ENCODE measurements around the gene RBM33. TPM values are rescaled to one million over a fixed set of nuclear protein-coding genes. Genes with fewer than 3 reads are reported as not detected.

The RBM33 gene
- total RNA-seq, 2 experiments from 2014 or later, result 81.4 to 85.6 TPM

GRCh38 chr7:155741805-155742204 is 97.3 kb downstream of the RBM33 start:
- Mint-ChIP-seq H3K9me3 (ENCODE audit: insufficient read depth) (no peaks in the 10 kb centered on the region), H3K4me1 (ENCODE audit: low read depth) (peaks cover 61% of the 10 kb centered on the region), H3K4me3 (no peak overlapping the region), H3K36me3 (ENCODE audit: low read depth) (peaks cover 79% of the 10 kb centered on the region), H3K27me3 (ENCODE audit: low read depth) (no peaks in the 10 kb centered on the region), H3K27ac (peak overlapping the region; percentile 7)
- ATAC-seq, result no peak
- POLR2A ChIA-PET, result no interaction called here
- DNase-seq, result no peak
- CTCF ChIA-PET, result interaction anchor here (4.0 kb wide), 1 partner anchor 26 kb away, joined by 25 read pairs; no protein-coding TSS in a partner anchor

GRCh38 chr7:155743177-155743576 is 98.7 kb downstream of the RBM33 start:
- H3K27me3 Mint-ChIP-seq (ENCODE audit: low read depth), result no peaks in the 10 kb centered on the region
- ChIA-PET POLR2A (interaction anchor here (0.6 kb wide), 1 partner anchor 828 kb away, joined by 4 read pairs; no protein-coding TSS in a partner anchor), CTCF (no interaction called here)
- H3K27ac Mint-ChIP-seq, result no peak overlapping the region
- H3K9me3 Mint-ChIP-seq (ENCODE audit: insufficient read depth), result no peaks in the 10 kb centered on the region
- ATAC-seq (no peak), DNase-seq (no peak)
- no peak overlapping the region for H3K4me3 Mint-ChIP-seq
- H3K4me1 Mint-ChIP-seq (ENCODE audit: low read depth), result peaks cover 52% of the 10 kb centered on the region
- peaks cover 73% of the 10 kb centered on the region for H3K36me3 Mint-ChIP-seq (ENCODE audit: low read depth)

- CTCF ChIA-PET, result interaction anchor here (1.3 kb wide), 1 partner anchor 146 kb away, joined by 4 read pairs; no protein-coding TSS in a partner anchor
- POLR2A ChIA-PET, result no interaction called here
These were observed 100.7 kb downstream of the RBM33 start for GRCh38 chr7:155744971-155745683.

DNA sequence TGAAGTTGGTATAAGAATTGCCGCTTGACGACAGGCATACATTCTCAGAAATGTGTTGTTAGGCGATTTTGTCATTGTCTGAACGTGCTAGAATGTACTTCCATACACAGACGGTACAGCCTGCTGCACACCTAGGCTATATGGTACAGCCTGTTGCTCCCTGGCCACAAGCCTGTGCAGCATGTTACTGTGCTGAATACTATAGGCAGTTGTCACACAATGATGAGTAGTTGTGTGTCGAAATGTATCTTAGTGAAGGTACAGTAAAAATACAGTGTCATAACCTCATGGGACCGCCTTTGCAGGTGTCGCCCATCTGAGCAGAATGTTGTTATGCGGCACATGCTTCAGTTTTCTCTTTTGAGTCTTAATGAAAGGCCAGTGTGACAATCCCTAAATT is 101.3 kb downstream of the RBM33 start:
- Mint-ChIP-seq H3K36me3 (ENCODE audit: low read depth) (peaks cover 72% of the 10 kb centered on the region), H3K9me3 (ENCODE audit: insufficient read depth) (no peaks in the 10 kb centered on the region), H3K4me1 (ENCODE audit: low read depth) (peaks cover 47% of the 10 kb centered on the region), H3K27ac (no peak overlapping the region), H3K4me3 (no peak overlapping the region), H3K27me3 (ENCODE audit: low read depth) (no peaks in the 10 kb centered on the region)
- ATAC-seq (no peak), DNase-seq (no peak)
- ChIA-PET POLR2A (no interaction called here), CTCF (interaction anchor here (2.3 to 2.5 kb wide), 2 partner anchors 22 to 147 kb away, joined by 6 to 8 read pairs; no protein-coding TSS in a partner anchor)

More at GRCh38 chr7:155744971-155745683, 100.7 kb downstream of the RBM33 start:
- Mint-ChIP-seq H3K4me3 (no peak overlapping the region), H3K4me1 (ENCODE audit: low read depth) (peaks cover 50% of the 10 kb centered on the region), H3K27me3 (ENCODE audit: low read depth) (no peaks in the 10 kb centered on the region), H3K9me3 (ENCODE audit: insufficient read depth) (no peaks in the 10 kb centered on the region), H3K36me3 (ENCODE audit: low read depth) (peaks cover 77% of the 10 kb centered on the region), H3K27ac (no peak overlapping the region)
- DNase-seq (no peak), ATAC-seq (no peak)

GRCh38 chr7:155746188-155746587 is 101.7 kb downstream of the RBM33 start:
- ATAC-seq, result no peak
- ChIA-PET POLR2A (no interaction called here), CTCF (interaction anchor here (0.9 to 2.5 kb wide), 5 partner anchors 8 to 401 kb away, joined by 3 to 8 read pairs (median 4); no protein-coding TSS in a partner anchor)
- H3K4me1 Mint-ChIP-seq (ENCODE audit: low read depth), result peaks cover 44% of the 10 kb centered on the region
- H3K9me3 Mint-ChIP-seq (ENCODE audit: insufficient read depth), result no peaks in the 10 kb centered on the region
- H3K4me3 Mint-ChIP-seq, result no peak overlapping the region
- no peak overlapping the region for H3K27ac Mint-ChIP-seq
- DNase-seq, result no peak
- H3K36me3 Mint-ChIP-seq (ENCODE audit: low read depth), result peaks cover 69% of the 10 kb centered on the region
- no peaks in the 10 kb centered on the region for H3K27me3 Mint-ChIP-seq (ENCODE audit: low read depth)

DNA sequence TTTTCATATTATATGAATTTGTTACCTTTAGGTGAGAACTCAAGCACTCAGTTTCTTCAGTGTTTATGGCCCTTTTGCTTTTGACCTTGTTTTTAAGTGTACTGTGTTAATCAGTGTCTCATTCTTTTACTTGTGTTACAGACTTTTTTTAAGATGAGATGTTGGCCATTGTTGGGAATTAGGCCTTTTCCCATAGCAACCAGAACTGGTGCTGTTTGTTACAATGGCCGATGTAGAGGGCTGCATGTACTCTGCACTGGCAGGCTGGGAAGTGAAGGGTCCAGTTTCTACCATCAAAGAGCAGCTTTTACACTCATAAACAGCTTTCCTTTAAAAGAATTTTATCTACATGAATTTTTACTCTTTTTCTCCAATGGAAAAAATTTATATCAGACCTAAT is 102.7 kb downstream of the RBM33 start:
- Mint-ChIP-seq H3K27me3 (ENCODE audit: low read depth) (no peaks in the 10 kb centered on the region), H3K36me3 (ENCODE audit: low read depth) (peaks cover 70% of the 10 kb centered on the region), H3K9me3 (ENCODE audit: insufficient read depth) (no peaks in the 10 kb centered on the region), H3K4me3 (no peak overlapping the region), H3K4me1 (ENCODE audit: low read depth) (peaks cover 44% of the 10 kb centered on the region), H3K27ac (no peak overlapping the region)
- POLR2A ChIA-PET, result no interaction called here
- ATAC-seq (no peak), DNase-seq (no peak)
- CTCF ChIA-PET, result interaction anchor here (1.1 to 2.5 kb wide), 4 partner anchors 17 to 402 kb away, joined by 3 to 8 read pairs (median 5); no protein-coding TSS in a partner anchor

- ChIA-PET CTCF (interaction anchor here (1.0 to 1.1 kb wide), 2 partner anchors 151 to 822 kb away, joined by 3 to 5 read pairs; no protein-coding TSS in a partner anchor), POLR2A (no interaction called here)
- Mint-ChIP-seq H3K27me3 (ENCODE audit: low read depth) (no peaks in the 10 kb centered on the region), H3K27ac (no peak overlapping the region), H3K4me3 (no peak overlapping the region), H3K36me3 (ENCODE audit: low read depth) (peaks cover 74% of the 10 kb centered on the region), H3K4me1 (ENCODE audit: low read depth) (peaks cover 68% of the 10 kb centered on the region), H3K9me3 (ENCODE audit: insufficient read depth) (no peaks in the 10 kb centered on the region)
- ATAC-seq, result no peak
- DNase-seq, result no peak
These were observed 105.1 kb downstream of the RBM33 start for GRCh38 chr7:155749578-155749977.

DNA sequence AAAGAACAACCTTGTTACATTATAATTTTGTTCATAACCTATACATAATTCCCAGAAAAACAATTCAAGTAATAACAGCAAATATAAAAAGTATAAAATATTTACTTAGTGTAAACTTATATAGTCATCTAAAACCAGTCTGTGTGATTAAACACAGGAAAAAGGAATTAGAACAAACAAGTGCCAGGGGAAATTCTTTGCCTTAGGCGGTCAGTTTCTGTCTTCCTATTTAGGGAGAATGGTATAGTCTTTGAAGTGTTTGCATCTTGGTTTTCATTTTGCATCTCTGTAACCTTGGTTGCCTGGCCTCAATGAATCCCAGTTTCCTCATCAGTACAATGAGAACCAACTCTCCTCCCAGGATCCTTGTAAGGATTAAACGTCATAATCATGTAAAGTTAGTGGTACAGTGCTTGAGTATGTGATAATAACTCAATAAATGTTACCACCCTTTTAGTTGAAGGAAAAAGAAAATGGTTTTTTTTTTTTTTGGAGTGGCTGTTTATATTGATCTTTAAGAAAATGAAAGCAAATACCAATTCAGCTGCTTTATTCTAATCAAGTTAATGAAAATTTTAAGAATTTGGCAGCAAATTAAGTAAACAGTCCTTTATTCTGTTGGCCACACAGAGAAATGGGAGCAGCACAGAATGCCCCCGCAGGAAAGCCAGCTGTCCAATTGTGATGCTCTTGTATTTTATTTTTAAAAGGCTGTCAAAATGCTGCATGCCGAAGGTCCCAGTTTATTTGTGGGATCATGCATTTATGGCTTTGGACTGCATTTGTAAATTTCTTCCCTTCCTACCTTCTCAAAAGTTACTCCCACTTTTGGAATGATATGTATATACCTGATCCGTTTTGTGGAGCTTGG is 106.0 kb downstream of the RBM33 start:
- CTCF ChIA-PET, result interaction anchor here (0.8 kb wide), 1 partner anchor 152 kb away, joined by 3 read pairs; no protein-coding TSS in a partner anchor
- H3K4me3 Mint-ChIP-seq, result no peak overlapping the region
- ATAC-seq, result no peak

DNA sequence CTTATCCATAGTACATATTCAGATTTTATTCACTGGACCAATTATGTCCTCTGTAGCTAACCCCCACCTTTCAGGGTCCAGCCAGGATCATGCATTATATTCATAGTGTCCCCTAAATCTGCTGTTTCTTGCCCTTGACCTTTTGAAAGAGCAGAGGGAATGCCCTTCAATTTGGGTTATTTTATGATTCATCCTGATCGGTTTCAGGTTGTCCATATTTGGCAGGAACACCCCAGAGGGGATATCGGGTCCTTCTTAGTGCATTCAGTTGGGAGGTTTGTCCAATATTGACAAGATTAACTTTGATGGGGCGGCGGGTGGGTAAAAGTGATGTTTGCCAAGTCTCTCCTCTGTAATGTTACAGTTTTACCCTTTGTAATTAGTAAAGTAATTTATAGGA is 106.9 kb downstream of the RBM33 start:
- POLR2A ChIA-PET, result no interaction called here
- H3K9me3 Mint-ChIP-seq (ENCODE audit: insufficient read depth), result no peaks in the 10 kb centered on the region

More for the DNA sequence above, 106.0 kb downstream of the RBM33 start:
- Mint-ChIP-seq H3K27me3 (ENCODE audit: low read depth) (no peaks in the 10 kb centered on the region), H3K9me3 (ENCODE audit: insufficient read depth) (no peaks in the 10 kb centered on the region), H3K4me1 (ENCODE audit: low read depth) (peaks cover 70% of the 10 kb centered on the region), H3K36me3 (ENCODE audit: low read depth) (peaks cover 73% of the 10 kb centered on the region), H3K27ac (no peak overlapping the region)
- DNase-seq, result no peak
- POLR2A ChIA-PET, result no interaction called here

GRCh38 chr7:155752756-155753445 is 108.4 kb downstream of the RBM33 start:
- Mint-ChIP-seq H3K4me1 (ENCODE audit: low read depth) (peaks cover 66% of the 10 kb centered on the region), H3K27me3 (ENCODE audit: low read depth) (no peaks in the 10 kb centered on the region), H3K4me3 (no peak overlapping the region), H3K9me3 (ENCODE audit: insufficient read depth) (peaks cover 4% of the 10 kb centered on the region), H3K27ac (peak overlapping the region; percentile 65), H3K36me3 (ENCODE audit: low read depth) (peaks cover 71% of the 10 kb centered on the region)
- ChIA-PET POLR2A (no interaction called here), CTCF (interaction anchor here (0.7 kb wide), 1 partner anchor 9 kb away, joined by 3 read pairs; no protein-coding TSS in a partner anchor)
- ATAC-seq (no peak), DNase-seq (no peak)

More for the DNA sequence above, 106.9 kb downstream of the RBM33 start:
- H3K4me1 Mint-ChIP-seq (ENCODE audit: low read depth), result peaks cover 66% of the 10 kb centered on the region
- CTCF ChIA-PET, result interaction anchor here (0.8 kb wide), 1 partner anchor 152 kb away, joined by 3 read pairs; no protein-coding TSS in a partner anchor
- no peak overlapping the region for H3K4me3 Mint-ChIP-seq
- ATAC-seq (no peak), DNase-seq (no peak)
- H3K27ac Mint-ChIP-seq, result no peak overlapping the region
- H3K36me3 Mint-ChIP-seq (ENCODE audit: low read depth), result peaks cover 67% of the 10 kb centered on the region
- no peaks in the 10 kb centered on the region for H3K27me3 Mint-ChIP-seq (ENCODE audit: low read depth)

DNA sequence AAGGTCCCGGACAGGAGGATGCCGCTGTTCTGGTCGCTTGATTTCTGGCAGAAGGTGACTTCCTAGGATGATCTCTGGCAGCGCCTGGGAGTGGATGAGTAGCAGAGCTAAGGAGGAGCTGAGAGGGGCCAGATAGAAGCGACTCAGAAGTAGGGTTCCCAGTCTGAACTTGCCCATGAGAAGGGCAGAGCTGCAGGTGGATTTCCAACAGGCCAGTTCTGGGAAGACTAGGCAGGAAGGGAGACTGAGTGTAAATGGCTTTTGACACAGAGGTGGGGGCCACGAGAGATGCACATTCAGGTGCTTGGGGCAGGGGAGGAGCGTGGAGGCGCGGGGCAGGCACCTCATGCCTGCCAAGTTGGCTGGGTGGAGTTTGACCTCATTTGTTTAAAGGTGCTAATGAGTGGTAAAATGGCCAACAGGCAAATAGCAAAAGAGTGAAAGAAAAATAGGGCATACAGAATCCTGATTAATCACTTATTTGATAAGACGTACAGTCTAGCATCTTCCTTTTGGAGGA is 109.0 kb downstream of the RBM33 start:
- ATAC-seq (no peak), DNase-seq (no peak)
- Mint-ChIP-seq H3K27me3 (ENCODE audit: low read depth) (no peaks in the 10 kb centered on the region), H3K27ac (peak overlapping the region; percentile 65), H3K36me3 (ENCODE audit: low read depth) (peaks cover 70% of the 10 kb centered on the region), H3K9me3 (ENCODE audit: insufficient read depth) (peaks cover 4% of the 10 kb centered on the region), H3K4me3 (no peak overlapping the region), H3K4me1 (ENCODE audit: low read depth) (peaks cover 65% of the 10 kb centered on the region)
- CTCF ChIA-PET, result interaction anchor here (0.7 to 2.5 kb wide), 4 partner anchors 9 to 826 kb away, joined by 3 to 13 read pairs (median 6); no protein-coding TSS in a partner anchor
- POLR2A ChIA-PET, result no interaction called here

Data from activated CD8-positive, alpha-beta T cell treated with anti-CD3 and anti-CD28 coated beads, Interleukin-2, amount 10 ng/mL, durations not matched to agents 7 days and 5 days (primary cell).